HepG2 (cell line): Measurements from ENCODE around the gene BACH1. TPM values are rescaled to one million over a fixed set of nuclear protein-coding genes. Genes with fewer than 3 reads are reported as not detected.

Source experiments
- ASH2L ChIP-seq: fragments of 300-600, 200-600 bp; sonication (generic); IDR thresholded peaks from 2 replicates; pipeline ENCODE4 v1.7.0; 2017; ENCODE audit warnings: low read depth, mild to moderate bottlenecking, moderate library complexity, mixed read lengths, low read length; ENCODE audit not compliant: insufficient read length
- HNRNPH1 ChIP-seq: fragments of 200-400 bp; formaldehyde crosslinking; optimal IDR thresholded peaks from 2 replicates; pipeline ENCODE3; 2017; ENCODE audit warnings: mild to moderate bottlenecking, low read depth, low read length
- HOXD1 ChIP-seq: sonication (generic); formaldehyde crosslinking; IDR thresholded peaks from 2 replicates; pipeline ENCODE4 v1.5.0; 2020; ENCODE audit warnings: missing genetic modification reagents
- ZNF207 ChIP-seq: fragments of 450-650 bp; IDR thresholded peaks from 2 replicates; pipeline ENCODE4 v1.6.1; 2016; ENCODE audit warnings: antibody characterized with exemption, borderline replicate concordance
- ZNF724P ChIP-seq: sonication (generic); formaldehyde crosslinking; IDR thresholded peaks from 2 replicates; pipeline ENCODE4 v1.8.0; 2022; ENCODE audit warnings: missing genetic modification reagents, borderline replicate concordance
- polyA plus RNA-seq, 8 experiments: library from polyadenylated mRNA; depleted of rRNA in 3 of 8; stranded (reverse) in 7 of 8; unstranded in 1 of 8; fragments of >200 nt; fragmentation: Illumina TruSeq in 4 of 8; extraction: Trizol in 4 of 8; gene quantifications; 2 replicates each; pipeline versions ENCODE4 v1.2.1 to v1.2.3, GENCODE V29; 2011 to 2016; ENCODE audit warnings: low read depth in 4 of 8, missing spikeins in 1 of 8, mixed read lengths in 1 of 8; ENCODE audit not compliant: insufficient read depth in 1 of 8
- total RNA-seq, 5 experiments: library from RNA; depleted of rRNA; stranded (reverse); fragments of >200 nt; fragmentation: Illumina TruSeq; extraction: Trizol; gene quantifications; 2 replicates each; pipeline ENCODE4 v1.2.3, GENCODE V29; 2016; ENCODE audit warnings: low read depth in 1 of 5
- TF ChIP-seq, protein P1 (sequence below): sonication (generic); formaldehyde crosslinking; IDR thresholded peaks from 2 replicates; pipeline ENCODE4 v1.5.0; 2020; ENCODE audit warnings: missing genetic modification reagents
- TF ChIP-seq, protein P2 (sequence below): sonication (generic); formaldehyde crosslinking; IDR thresholded peaks from one replicate; pipeline ENCODE4 v1.5.1; 2020; ENCODE audit warnings: mild to moderate bottlenecking, missing genetic modification reagents; ENCODE audit errors: not compliant biosample characterization
- TF ChIP-seq, protein P3 (sequence below): sonication (generic); formaldehyde crosslinking; IDR thresholded peaks from 2 replicates; pipeline ENCODE4; 2020; ENCODE audit warnings: missing genetic modification reagents, mild to moderate bottlenecking, borderline replicate concordance
- TF ChIP-seq, protein P4 (sequence below): sonication (generic); formaldehyde crosslinking; IDR thresholded peaks from 2 replicates; pipeline ENCODE4 v1.4.0; 2020; ENCODE audit warnings: missing genetic modification reagents
- TF ChIP-seq, protein P5 (sequence below): sonication (generic); formaldehyde crosslinking; IDR thresholded peaks from 2 replicates; pipeline ENCODE4 v1.5.0; 2020; ENCODE audit warnings: missing genetic modification reagents, mild to moderate bottlenecking, borderline replicate concordance

Gene BACH1
- total and polyA plus RNA-seq, 2 of the 13 experiments (the other 11 are each of a cell fraction or from before 2014, with no cell fraction given): 16.5 to 51.7 TPM

DNA sequence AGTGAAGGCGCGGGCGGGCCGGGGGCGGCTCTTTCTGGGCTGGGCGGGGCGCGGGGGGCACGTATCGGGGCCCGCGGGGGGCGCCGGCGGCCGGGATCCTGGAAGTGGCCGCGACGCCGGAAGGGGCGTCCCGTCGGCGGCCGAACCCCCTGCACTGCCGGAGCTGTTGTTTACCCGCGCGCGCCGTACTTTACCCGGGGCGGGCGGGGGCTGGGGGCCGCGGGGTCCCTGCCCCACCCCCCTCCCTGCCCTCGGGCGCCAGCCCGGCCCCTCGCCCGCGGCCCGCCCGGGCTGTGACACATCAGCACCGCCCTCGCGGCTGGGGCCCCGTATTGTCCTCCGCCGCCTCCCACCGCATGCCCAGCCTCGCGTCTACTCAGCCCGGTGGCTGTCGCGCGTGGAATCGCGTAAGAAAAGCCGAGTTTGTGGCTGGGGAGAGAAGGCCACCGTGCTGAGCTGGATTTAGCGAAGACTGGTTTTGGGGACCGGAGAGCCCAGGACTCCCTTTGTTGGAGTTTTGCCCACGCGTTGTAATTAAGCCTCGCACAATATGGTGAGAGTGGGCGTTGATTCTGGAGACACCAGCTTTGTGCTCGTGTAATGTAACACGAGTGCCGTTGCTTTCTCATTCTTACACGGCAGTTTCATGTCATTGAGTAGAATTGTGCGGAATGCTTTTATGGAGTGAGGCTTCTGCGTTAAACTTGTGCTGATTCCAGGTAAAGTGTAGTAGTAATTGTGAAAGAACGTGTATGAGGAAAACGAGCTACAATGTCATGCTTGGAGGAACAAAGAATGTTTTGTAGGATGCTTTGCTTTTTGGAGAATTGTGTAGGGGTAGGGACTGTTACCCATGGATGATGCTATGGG lies 559 bp downstream of the BACH1 start (continued):
- TF ChIP-seq, protein P1, sequence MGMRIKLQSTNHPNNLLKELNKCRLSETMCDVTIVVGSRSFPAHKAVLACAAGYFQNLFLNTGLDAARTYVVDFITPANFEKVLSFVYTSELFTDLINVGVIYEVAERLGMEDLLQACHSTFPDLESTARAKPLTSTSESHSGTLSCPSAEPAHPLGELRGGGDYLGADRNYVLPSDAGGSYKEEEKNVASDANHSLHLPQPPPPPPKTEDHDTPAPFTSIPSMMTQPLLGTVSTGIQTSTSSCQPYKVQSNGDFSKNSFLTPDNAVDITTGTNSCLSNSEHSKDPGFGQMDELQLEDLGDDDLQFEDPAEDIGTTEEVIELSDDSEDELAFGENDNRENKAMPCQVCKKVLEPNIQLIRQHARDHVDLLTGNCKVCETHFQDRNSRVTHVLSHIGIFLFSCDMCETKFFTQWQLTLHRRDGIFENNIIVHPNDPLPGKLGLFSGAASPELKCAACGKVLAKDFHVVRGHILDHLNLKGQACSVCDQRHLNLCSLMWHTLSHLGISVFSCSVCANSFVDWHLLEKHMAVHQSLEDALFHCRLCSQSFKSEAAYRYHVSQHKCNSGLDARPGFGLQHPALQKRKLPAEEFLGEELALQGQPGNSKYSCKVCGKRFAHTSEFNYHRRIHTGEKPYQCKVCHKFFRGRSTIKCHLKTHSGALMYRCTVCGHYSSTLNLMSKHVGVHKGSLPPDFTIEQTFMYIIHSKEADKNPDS (CRISPR knock-in tag): no peak
- TF ChIP-seq HOXD1 (CRISPR knock-in tag) (no peak), ZNF724P (peak; percentile 66; the same call in 1 of the 2 replicates), ZNF207 (no peak), HNRNPH1 (no peak), ASH2L (peak; percentile 71)
- TF ChIP-seq, protein P2, sequence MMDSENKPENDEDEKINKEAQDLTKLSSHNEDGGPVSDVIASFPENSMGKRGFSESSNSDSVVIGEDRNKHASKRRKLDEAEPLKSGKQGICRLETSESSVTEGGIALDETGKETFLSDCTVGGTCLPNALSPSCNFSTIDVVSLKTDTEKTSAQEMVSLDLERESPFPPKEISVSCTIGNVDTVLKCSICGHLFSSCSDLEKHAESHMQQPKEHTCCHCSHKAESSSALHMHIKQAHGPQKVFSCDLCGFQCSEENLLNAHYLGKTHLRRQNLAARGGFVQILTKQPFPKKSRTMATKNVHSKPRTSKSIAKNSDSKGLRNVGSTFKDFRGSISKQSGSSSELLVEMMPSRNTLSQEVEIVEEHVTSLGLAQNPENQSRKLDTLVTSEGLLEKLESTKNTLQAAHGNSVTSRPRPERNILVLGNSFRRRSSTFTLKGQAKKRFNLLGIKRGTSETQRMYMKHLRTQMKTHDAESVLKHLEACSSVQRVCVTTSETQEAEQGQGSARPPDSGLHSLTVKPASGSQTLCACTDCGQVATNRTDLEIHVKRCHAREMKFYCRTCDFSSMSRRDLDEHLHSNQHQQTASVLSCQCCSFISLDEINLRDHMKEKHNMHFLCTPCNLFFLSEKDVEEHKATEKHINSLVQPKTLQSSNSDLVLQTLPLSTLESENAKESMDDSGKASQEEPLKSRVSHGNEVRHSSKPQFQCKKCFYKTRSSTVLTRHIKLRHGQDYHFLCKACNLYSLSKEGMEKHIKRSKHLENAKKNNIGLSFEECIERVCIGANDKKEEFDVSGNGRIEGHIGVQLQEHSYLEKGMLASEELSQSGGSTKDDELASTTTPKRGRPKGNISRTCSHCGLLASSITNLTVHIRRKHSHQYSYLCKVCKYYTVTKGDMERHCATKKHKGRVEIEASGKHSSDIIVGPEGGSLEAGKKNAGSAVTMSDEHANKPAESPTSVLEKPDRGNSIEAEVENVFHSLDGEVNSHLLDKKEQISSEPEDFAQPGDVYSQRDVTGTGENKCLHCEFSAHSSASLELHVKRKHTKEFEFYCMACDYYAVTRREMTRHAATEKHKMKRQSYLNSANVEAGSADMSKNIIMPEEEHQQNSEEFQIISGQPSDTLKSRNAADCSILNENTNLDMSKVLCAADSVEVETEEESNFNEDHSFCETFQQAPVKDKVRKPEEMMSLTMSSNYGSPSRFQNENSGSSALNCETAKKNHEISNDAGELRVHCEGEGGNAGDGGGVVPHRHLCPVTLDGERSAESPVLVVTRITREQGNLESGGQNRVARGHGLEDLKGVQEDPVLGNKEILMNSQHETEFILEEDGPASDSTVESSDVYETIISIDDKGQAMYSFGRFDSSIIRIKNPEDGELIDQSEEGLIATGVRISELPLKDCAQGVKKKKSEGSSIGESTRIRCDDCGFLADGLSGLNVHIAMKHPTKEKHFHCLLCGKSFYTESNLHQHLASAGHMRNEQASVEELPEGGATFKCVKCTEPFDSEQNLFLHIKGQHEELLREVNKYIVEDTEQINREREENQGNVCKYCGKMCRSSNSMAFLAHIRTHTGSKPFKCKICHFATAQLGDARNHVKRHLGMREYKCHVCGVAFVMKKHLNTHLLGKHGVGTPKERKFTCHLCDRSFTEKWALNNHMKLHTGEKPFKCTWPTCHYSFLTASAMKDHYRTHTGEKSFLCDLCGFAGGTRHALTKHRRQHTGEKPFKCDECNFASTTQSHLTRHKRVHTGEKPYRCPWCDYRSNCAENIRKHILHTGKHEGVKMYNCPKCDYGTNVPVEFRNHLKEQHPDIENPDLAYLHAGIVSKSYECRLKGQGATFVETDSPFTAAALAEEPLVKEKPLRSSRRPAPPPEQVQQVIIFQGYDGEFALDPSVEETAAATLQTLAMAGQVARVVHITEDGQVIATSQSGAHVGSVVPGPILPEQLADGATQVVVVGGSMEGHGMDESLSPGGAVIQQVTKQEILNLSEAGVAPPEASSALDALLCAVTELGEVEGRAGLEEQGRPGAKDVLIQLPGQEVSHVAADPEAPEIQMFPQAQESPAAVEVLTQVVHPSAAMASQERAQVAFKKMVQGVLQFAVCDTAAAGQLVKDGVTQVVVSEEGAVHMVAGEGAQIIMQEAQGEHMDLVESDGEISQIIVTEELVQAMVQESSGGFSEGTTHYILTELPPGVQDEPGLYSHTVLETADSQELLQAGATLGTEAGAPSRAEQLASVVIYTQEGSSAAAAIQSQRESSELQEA (CRISPR knock-in tag): peak; percentile 63
- TF ChIP-seq, protein P3, sequence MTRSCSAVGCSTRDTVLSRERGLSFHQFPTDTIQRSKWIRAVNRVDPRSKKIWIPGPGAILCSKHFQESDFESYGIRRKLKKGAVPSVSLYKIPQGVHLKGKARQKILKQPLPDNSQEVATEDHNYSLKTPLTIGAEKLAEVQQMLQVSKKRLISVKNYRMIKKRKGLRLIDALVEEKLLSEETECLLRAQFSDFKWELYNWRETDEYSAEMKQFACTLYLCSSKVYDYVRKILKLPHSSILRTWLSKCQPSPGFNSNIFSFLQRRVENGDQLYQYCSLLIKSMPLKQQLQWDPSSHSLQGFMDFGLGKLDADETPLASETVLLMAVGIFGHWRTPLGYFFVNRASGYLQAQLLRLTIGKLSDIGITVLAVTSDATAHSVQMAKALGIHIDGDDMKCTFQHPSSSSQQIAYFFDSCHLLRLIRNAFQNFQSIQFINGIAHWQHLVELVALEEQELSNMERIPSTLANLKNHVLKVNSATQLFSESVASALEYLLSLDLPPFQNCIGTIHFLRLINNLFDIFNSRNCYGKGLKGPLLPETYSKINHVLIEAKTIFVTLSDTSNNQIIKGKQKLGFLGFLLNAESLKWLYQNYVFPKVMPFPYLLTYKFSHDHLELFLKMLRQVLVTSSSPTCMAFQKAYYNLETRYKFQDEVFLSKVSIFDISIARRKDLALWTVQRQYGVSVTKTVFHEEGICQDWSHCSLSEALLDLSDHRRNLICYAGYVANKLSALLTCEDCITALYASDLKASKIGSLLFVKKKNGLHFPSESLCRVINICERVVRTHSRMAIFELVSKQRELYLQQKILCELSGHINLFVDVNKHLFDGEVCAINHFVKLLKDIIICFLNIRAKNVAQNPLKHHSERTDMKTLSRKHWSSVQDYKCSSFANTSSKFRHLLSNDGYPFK (CRISPR knock-in tag): peak; percentile 22; the same call in 1 of the 2 replicates
- TF ChIP-seq, protein P4, sequence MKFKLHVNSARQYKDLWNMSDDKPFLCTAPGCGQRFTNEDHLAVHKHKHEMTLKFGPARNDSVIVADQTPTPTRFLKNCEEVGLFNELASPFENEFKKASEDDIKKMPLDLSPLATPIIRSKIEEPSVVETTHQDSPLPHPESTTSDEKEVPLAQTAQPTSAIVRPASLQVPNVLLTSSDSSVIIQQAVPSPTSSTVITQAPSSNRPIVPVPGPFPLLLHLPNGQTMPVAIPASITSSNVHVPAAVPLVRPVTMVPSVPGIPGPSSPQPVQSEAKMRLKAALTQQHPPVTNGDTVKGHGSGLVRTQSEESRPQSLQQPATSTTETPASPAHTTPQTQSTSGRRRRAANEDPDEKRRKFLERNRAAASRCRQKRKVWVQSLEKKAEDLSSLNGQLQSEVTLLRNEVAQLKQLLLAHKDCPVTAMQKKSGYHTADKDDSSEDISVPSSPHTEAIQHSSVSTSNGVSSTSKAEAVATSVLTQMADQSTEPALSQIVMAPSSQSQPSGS (CRISPR knock-in tag): no peak
- TF ChIP-seq, protein P5, sequence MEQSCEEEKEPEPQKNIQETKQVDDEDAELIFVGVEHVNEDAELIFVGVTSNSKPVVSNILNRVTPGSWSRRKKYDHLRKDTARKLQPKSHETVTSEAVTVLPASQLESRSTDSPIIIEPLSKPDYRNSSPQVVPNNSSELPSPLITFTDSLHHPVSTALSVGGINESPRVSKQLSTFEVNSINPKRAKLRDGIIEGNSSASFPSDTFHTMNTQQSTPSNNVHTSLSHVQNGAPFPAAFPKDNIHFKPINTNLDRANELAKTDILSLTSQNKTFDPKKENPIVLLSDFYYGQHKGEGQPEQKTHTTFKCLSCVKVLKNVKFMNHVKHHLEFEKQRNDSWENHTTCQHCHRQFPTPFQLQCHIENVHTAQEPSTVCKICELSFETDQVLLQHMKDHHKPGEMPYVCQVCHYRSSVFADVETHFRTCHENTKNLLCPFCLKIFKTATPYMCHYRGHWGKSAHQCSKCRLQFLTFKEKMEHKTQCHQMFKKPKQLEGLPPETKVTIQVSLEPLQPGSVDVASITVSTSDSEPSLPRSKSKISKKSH: no peak
